Uterus (tissue), 2 donors: ENCODE results near the gene CIITA.

ENCODE experiments used
- CTCF ChIP-seq, 4 experiments: fragments of 200-600 bp in 2 of 4; fragments of 450-650 bp in 2 of 4; sonication (generic) in 2 of 4; IDR thresholded peaks; one replicate each; pipeline ENCODE4 v1.5.1; 2016 to 2019; ENCODE audit warnings: antibody characterized with exemption in 4 of 4, mild to moderate bottlenecking in 2 of 4, moderate library complexity in 1 of 4
- POLR2A ChIP-seq, 2 donors: fragments of 450-650 bp; IDR thresholded peaks; one replicate each; pipeline ENCODE4 v1.6.1; 2016; ENCODE audit warnings: antibody characterized with exemption in 2 of 2, mild to moderate bottlenecking in 1 of 2, moderate library complexity in 1 of 2

GRCh38 chr16:10906914-10907756, 30.1 kb downstream of the CIITA start:
- TF ChIP-seq CTCF (IDR thresholded peaks at IDR 0.05) (no peak), POLR2A (IDR thresholded peaks at IDR 0.05) (no peak)
